Measurements from ENCODE around the gene GABBR2.

Gene GABBR2

DNA sequence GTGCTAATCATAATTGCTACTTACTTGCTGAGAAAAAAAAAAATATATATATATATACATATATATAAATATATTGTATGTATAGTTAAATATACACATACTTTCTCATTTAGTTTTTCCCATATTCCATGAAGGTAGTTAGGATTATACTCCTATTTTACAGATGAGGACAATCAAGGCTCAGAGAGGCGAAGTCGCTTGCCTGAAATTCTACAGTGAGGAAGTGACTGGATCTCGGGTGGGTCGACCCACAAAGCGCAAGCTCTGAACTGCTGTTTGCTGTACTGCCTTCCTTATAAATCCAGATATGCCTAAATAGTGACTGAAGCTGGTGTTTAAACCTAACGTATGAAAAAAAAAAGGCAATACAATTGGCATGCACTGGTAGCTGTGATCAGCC, 305.0 kb downstream of the GABBR2 start:
- no peaks in the 10 kb centered on the region for H3K27me3 ChIP-seq (ENCODE audit: insufficient read depth, poor library complexity, severe bottlenecking)
- no peak for ATAC-seq (ENCODE audit: low read depth)

GRCh38 chr9:98402019-98402840, 306.5 kb downstream of the GABBR2 start:
- Histone ChIP-seq H3K9me3 (ENCODE audit: severe bottlenecking) (no peaks in the 10 kb centered on the region), H3K4me1 (ENCODE audit: insufficient read depth, poor library complexity, severe bottlenecking) (no peaks in the 10 kb centered on the region), H3K27ac (ENCODE audit: poor library complexity, severe bottlenecking) (no peak overlapping the region), H3K36me3 (ENCODE audit: low read depth) (no peaks in the 10 kb centered on the region), H3K4me3 (ENCODE audit: severe bottlenecking) (no peak overlapping the region), H3K27me3 (ENCODE audit: insufficient read depth, poor library complexity, severe bottlenecking) (no peaks in the 10 kb centered on the region)
- TF ChIP-seq CTCF (IDR thresholded peaks at IDR 0.05; ENCODE audit: poor library complexity, severe bottlenecking): no peak
- peak; percentile 16 for DNase-seq (ENCODE audit: low spot score)
- ATAC-seq (ENCODE audit: low read depth): no peak

More for the DNA sequence above, 305.0 kb downstream of the GABBR2 start:
- H3K27ac ChIP-seq (ENCODE audit: poor library complexity, severe bottlenecking): no peak overlapping the region
- no peak overlapping the region for H3K4me3 ChIP-seq (ENCODE audit: severe bottlenecking)
- no peak for DNase-seq (ENCODE audit: low spot score)
- no peaks in the 10 kb centered on the region for H3K4me1 ChIP-seq (ENCODE audit: insufficient read depth, poor library complexity, severe bottlenecking)
- H3K36me3 ChIP-seq (ENCODE audit: low read depth): no peaks in the 10 kb centered on the region
- no peaks in the 10 kb centered on the region for H3K9me3 ChIP-seq (ENCODE audit: severe bottlenecking)
- no peak for TF ChIP-seq CTCF (IDR thresholded peaks at IDR 0.05; ENCODE audit: poor library complexity, severe bottlenecking)

GRCh38 chr9:98401140-98402018, 307.4 kb downstream of the GABBR2 start:
- Histone ChIP-seq H3K36me3 (ENCODE audit: low read depth) (no peaks in the 10 kb centered on the region), H3K4me1 (ENCODE audit: insufficient read depth, poor library complexity, severe bottlenecking) (no peaks in the 10 kb centered on the region), H3K27me3 (ENCODE audit: insufficient read depth, poor library complexity, severe bottlenecking) (no peaks in the 10 kb centered on the region), H3K27ac (ENCODE audit: poor library complexity, severe bottlenecking) (no peak overlapping the region), H3K4me3 (ENCODE audit: severe bottlenecking) (no peak overlapping the region), H3K9me3 (ENCODE audit: severe bottlenecking) (no peaks in the 10 kb centered on the region)
- ATAC-seq (ENCODE audit: low read depth) (no peak), DNase-seq (ENCODE audit: low spot score) (no peak)
- no peak for TF ChIP-seq CTCF (IDR thresholded peaks at IDR 0.05; ENCODE audit: poor library complexity, severe bottlenecking)

DNA sequence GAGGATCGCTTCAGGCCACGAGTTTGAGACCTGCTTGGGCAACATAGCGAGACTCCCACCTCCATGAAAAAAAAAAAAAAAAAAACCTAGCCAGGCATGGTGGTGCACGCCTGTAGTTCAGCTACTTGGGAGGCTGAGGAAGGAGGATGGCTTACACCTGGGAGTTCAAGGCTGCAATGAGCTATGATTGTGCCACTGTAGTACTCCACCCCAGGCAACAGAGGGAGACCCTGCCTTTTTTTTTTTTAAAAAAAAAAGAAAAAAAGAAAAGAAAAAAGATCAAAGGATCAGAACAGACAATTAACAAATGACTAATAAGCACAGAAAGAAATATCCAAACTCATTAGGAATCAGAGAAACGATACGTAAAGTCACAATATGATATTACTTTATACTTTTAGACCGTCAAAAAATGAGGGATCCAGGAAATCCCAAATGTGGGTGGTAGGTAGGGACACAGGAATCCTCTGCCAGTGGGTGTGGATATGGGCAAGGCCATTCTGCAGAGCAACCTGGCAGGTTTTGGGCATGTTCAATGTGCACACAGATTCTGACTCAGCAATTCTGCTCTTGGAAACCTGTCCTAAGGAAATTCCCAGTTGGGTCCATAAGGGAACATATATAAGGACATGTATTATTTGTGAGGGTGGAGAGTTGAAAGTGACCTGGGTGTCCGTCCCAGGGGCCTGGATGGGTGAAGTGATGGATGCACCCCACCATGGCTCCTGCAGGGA, 308.6 kb downstream of the GABBR2 start:
- Histone ChIP-seq H3K4me1 (ENCODE audit: insufficient read depth, poor library complexity, severe bottlenecking) (no peaks in the 10 kb centered on the region), H3K4me3 (ENCODE audit: severe bottlenecking) (no peak overlapping the region), H3K36me3 (ENCODE audit: low read depth) (no peaks in the 10 kb centered on the region), H3K27me3 (ENCODE audit: insufficient read depth, poor library complexity, severe bottlenecking) (no peaks in the 10 kb centered on the region), H3K27ac (ENCODE audit: poor library complexity, severe bottlenecking) (no peak overlapping the region), H3K9me3 (ENCODE audit: severe bottlenecking) (no peaks in the 10 kb centered on the region)
- peak; percentile 7 for DNase-seq (ENCODE audit: low spot score)
- no peak for ATAC-seq (ENCODE audit: low read depth)
- TF ChIP-seq CTCF (IDR thresholded peaks at IDR 0.05; ENCODE audit: poor library complexity, severe bottlenecking): no peak
